GM18519 (cell line): Measurements from ENCODE around the gene TNFRSF21.
"Not testable (repeated sequence)": the region's sequence is repeated elsewhere in the genome, so short reads cannot be mapped to it uniquely, and the experiment has no call there.

ENCODE experiments used
- ATAC-seq: cut with Tn5 transposase; IDR thresholded peaks from one replicate; pipeline ENCODE4 v1.9.1; 2021; ENCODE audit warnings: mild to moderate bottlenecking, moderate library complexity; ENCODE audit not compliant: unreplicated experiment, low FRiP score

The TNFRSF21 gene

GRCh38 chr6:47323887-47324286 is 14.2 kb upstream of the TNFRSF21 start:
- no peak for ATAC-seq

- no peak for ATAC-seq
These were observed 13.6 kb upstream of the TNFRSF21 start for GRCh38 chr6:47323321-47323720.

DNA sequence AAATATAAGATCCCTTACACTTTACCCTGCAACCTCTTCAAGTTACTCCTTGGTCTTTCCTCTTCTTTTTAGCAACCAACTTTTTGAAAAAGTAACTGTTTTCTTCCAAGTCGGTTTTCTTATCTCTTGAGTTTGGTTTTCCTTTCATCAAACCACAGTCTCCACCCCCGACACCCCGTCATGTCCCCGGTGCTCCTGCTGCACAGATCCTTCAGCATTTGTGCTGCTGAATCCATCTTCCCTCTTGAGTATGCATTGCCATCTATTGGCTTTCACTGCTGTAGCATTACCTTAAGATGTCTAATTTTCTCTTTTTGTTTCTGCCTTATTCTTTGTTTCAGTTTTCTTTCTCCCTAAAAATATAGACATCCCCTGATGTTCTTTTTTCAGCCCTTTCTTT is 11.9 kb upstream of the TNFRSF21 start:
- no peak for ATAC-seq

- ATAC-seq: no peak
These were observed 10.2 kb upstream of the TNFRSF21 start for GRCh38 chr6:47319867-47320266.

GRCh38 chr6:47319382-47319781 is 9.7 kb upstream of the TNFRSF21 start:
- ATAC-seq: no peak

DNA sequence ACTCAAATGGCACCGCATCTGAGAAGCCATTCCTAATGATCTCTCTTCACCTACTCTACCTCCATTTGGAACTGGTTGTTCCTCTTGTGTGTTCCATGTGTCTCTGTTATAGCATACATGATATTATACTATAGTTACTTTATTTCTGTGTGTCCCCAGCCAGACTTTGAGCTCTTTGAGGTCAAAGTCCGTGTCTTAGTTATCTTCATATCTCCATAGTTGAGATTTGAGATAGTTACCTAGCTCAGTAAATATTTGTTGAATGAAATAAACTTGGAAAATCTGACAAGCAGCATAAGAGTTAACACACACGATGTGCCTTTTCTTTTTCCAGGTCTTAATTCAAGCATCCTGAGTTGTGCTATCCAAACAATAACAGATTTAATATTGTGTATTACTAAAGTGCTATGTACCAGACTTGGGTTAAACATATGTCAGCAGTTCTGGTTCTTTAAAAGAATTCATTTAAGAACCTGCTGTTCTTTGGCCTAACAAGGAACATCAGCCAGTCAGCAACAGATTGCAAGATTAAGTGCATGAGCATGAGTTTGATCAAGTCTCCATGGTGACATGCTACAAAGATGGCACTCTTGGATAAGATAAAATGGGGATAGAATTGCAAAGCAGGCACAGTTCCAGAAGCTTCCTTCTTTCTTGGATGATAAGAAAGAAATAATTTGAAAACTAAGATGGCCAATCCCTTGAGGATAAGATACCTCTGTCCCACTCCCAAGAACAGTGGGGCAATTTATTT is 8.7 kb upstream of the TNFRSF21 start:
- no peak for ATAC-seq

DNA sequence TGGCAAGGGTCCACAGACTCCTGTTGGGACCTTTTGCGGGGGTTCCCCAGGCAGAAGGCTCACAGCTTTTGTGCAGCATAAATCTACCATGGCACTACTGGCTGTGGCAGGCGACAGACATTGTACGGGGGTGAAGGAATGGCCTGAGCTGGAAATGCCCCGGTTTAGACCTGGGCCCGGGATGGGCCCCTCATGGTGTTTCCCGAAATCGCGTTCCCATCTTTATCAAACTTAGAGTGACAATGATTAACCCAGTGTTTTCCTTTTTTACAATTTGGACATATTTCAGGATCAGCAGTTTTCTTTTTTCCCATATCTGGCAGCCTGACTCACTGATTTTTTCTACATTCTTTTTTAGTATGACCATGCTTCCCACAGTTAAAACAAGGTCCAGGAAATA is 5.5 kb upstream of the TNFRSF21 start:
- ATAC-seq: not testable (repeated sequence)

DNA sequence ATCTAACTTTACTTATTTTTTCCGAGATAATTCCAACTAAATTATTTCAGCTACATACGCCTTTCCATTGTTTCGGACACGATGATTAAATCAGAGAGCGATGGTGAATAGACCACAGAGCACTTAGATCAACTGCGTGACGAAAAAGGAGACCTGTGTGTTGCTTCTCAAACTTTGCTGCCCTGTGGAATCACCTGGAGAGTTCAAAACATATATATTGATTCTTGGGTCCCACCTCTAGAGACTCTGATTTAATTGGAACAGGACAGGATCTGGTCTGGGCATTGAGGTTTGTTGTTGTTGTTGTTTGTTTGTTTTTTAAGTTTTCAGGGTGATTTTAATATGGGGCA is 401 bp upstream of the TNFRSF21 start:
- no peak for ATAC-seq

- no peak for ATAC-seq
These were observed 984 bp downstream of the TNFRSF21 start for GRCh38 chr6:47308552-47309290.

GRCh38 chr6:47308198-47308517 is 1.5 kb downstream of the TNFRSF21 start:
- no peak for ATAC-seq

DNA sequence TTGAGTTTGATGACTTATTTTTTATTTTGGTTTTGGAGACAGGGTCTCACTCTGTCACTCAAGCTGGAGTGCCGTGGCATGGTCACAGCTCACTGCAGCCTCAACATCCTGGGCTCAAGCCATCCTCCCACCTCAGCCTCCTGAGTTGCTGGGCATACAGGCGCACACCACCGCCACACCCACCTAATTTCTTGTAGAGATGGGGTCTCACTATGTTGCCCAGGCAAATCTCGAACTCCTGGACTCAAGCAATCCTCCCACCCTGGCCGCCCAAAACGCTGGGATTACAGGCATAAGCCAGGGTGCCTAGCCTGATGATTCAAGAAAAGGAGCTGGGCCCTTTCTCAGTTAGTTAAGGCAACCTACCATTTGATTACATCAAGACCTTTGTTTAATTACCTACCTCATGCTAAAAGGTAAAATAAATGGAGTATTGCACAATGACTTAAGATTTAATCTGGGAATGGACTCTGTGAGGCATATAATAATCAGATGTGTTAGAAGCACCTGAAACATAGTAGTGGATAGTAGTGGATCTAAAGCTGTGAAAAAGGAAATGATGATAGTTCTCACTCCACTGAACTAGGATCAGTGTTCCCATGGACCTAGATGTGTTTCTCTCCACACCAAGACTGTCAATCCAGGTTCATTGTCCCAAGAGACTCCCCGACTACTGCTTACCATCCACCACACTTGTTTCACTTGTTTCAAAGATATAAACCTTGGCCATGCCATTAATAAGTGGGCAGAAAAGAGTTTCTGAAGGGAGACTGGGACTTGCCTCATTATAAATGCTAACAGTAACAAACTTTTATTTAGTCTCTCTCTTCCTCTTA is 2.1 kb downstream of the TNFRSF21 start:
- no peak for ATAC-seq

DNA sequence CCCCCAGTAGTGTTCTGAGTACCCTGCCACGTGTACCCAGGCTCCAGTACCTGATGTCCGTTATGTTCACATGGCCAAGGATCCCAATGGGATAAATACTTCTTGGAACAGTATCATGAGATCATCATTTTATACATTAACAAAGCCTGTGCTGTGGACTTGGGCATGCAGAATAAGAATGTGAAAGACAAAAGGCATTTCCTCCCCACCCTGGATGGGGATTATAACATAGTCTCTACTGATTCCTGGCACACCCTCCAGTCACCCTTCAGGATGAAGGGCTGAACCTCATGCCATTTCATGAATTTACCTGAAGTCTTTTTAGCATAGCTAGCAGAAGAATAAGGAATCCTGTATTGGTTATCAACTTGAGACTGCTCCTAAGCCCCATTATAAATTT is 2.8 kb downstream of the TNFRSF21 start:
- no peak for ATAC-seq

GRCh38 chr6:47303861-47304260 is 5.8 kb downstream of the TNFRSF21 start:
- no peak for ATAC-seq

GRCh38 chr6:47303342-47303741 is 6.4 kb downstream of the TNFRSF21 start:
- no peak for ATAC-seq

DNA sequence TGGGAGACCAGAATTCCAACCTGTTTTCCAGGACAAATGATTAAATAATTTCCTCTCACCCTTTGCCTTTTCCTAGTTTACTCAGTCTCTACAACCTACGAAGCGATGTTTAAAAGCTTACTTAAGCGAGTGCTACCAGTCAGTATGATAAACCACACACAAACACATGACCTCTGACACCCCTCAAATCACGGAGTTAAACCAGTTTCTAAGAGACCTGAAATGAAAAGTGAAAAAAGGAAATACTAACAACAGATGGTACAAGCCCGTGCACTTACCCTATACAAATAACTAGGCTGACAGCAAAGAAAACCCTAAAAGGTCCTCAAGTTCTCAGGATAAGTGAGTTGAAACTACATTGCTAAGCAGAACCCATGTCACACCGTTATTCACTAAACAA is 7.7 kb downstream of the TNFRSF21 start:
- ATAC-seq: no peak

DNA sequence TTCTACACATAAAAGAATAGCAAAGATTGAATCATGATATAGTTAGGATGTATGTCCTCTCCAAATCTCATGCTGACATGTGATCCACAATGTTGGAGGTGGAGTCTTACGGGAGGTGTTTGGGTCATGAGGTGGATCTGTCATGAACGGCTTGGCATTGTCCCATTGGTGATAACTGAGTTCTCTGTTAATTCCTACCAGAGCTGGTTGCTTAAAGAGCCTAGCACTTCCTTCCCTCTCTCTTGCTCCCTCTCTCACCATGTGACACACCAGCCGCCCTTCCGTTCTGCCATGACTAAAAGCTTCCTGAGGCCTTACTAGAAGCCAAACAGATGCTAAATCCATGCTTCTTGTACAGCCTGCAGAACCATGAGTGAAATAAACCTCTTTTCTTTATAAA is 8.3 kb downstream of the TNFRSF21 start:
- no peak for ATAC-seq

DNA sequence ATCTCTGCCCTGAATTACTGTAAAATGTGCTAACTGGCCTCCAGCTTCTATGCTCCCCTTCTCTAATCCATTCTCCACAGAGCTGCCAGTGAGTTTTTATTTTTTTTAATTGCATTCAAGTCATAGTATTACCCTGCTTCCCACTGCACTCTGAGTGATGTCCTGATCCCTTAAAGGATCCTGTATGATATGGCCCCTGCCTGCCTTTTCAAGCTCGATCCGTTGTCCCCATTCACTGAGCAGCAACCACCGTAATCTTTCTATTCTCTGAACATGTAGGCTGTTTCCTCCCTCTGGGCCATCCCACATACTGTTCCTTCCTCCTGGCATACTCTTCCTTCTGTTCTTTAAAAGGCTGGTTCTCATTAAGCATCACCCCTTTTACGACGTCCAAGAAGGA is 9.3 kb downstream of the TNFRSF21 start:
- no peak for ATAC-seq

DNA sequence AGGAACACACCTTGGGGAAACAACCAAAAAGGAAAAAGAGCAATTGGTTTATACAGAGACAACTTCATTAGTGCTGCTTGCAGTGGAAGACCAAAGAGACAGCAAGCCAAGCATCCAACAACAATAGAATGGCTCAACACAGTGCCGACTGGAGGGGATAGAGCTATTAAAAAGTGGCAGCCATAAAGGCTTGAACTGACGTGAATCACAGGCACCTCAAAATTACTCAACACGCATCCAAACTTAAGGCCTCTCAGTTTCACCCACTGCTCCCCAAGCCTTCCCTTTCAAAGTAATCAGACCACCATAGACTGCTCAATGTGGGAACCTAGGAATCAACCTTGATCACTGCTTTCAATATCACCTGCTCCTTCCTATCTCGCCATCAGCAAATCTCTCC is 9.7 kb downstream of the TNFRSF21 start:
- no peak for ATAC-seq

GRCh38 chr6:47298475-47298874 is 11.2 kb downstream of the TNFRSF21 start:
- ATAC-seq: no peak

- no peak for ATAC-seq
These were observed 14.7 kb downstream of the TNFRSF21 start for GRCh38 chr6:47294990-47295389.

DNA sequence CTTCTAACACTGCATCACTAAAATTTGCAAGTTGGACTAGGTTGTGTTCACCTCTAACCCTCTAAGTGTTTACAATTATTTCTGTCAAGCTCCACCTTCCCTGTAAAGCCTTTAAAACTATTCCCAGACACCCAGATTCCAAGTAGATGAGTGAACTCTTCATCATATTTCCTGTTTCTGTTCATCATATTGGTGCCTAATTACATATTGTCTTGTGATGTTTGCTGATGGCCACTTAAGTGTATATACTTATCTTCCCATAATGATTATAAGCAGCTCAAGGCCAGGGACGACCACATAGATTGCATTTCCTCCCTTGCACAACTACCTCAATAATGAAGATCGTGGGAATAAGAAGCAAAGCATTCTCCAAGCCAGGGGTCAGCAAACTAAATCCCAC is 16.8 kb downstream of the TNFRSF21 start:
- ATAC-seq: no peak

- ATAC-seq: no peak
These were observed 17.7 kb downstream of the TNFRSF21 start for GRCh38 chr6:47292027-47292426.
